NCI-H2196 (cell line): ENCODE data around the gene CNDP2.
"Not testable (repeated sequence)": the region's sequence is repeated elsewhere in the genome, so short reads cannot be mapped to it uniquely, and the experiment has no call there.

Experiments used
- DNase-seq: peaks from one replicate; lab custom pipeline; 2025; ENCODE audit not compliant: unreplicated experiment; lab: John Stamatoyannopoulos, UW

Gene CNDP2

DNA sequence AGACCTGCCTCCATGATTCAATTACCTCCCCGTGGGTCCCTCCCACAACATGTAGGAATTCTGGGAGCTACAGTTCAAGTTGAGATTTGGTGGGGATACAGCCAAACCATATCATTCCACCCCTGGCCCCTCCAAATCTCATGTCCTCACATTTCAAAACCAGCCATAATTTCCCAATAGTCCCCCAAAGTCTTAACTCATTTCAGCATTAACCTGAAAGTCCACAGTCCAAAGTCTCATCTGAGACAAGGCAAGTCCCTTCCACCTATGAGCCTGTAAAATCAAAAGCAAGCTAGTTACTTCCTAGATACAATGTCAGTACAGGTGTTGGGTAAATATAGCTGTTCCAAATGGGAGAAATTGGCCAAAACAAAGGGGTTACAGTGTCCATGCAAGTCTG lies 69.0 kb downstream of the CNDP2 start:
- DNase-seq: not testable (repeated sequence)

DNA sequence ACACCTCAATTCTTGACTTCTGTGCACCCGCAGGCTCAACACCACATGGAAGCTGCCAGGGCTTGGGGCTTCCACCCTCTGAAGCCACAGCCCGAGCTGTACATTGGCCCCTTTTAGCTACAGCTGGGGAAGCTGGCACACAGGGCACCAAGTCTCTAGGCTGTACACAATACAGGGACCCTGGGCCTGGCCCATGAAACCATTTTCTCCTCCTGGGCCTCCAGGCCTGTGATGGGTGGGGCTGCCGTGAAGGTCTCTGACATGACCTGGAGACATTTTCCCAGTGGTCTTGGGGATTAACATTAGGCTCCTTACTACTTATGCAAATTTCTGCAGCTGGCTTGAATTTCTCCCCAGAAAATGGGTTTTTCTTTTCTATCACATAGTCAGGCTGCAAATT lies 69.8 kb downstream of the CNDP2 start:
- not testable (repeated sequence) for DNase-seq

DNA sequence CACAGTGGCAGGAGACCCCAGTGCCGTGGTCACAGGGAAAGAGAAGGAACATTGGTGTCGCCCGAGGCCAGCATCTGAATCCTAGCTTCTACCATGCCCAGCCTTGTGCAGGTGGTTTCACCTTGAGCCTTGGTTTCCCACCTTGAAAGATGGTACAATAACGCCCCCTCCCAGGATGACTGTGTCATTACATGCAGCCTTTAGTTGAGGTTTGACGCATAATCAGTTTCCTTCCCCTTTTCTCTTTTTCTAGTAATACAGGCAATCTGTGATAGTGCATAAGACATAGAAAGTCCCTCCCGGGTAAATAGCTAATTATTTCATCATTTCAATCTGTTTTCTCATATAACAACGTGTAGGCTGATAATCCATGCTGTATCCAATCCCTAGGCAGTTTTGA lies 71.7 kb downstream of the CNDP2 start:
- no peak for DNase-seq

DNA sequence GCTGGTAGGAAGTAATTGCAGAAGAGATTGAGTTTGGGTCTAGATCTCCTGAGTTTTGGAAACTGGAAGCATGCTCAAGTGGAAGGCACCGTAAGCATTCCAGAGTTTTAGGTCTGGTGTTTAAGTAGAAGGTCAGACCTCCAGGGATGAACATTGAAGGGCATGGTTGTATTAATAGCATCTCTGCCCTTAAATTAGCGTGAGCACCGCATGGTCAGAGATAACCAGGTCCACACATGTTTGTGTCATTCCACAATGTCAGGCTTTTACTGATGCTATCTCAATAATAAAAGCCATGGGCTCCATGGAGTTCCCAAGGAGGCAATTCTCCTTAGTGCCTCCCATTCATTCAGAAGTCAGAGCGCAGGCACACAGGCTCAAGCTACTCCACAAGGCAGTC lies 73.2 kb downstream of the CNDP2 start:
- DNase-seq: no peak

DNA sequence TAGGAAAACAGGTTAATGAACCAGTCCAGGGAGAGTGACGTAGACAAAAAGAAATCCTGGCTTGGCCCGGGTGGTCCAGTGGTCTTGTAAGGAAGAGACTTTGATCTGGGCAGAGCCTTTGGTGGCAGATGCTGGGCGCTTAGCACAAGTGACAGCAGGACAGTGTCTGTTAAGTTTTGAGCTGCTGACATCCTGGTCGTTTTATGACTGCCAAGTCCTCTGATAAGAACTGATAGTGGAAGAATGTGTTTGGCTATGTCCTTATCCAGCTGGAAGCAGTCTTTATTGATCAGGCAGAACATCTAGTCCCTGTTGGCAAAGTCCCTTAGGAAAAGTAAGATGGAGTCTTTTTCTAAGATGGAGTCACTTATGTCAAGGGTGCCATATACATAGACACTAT lies 74.1 kb downstream of the CNDP2 start:
- DNase-seq: no peak

DNA sequence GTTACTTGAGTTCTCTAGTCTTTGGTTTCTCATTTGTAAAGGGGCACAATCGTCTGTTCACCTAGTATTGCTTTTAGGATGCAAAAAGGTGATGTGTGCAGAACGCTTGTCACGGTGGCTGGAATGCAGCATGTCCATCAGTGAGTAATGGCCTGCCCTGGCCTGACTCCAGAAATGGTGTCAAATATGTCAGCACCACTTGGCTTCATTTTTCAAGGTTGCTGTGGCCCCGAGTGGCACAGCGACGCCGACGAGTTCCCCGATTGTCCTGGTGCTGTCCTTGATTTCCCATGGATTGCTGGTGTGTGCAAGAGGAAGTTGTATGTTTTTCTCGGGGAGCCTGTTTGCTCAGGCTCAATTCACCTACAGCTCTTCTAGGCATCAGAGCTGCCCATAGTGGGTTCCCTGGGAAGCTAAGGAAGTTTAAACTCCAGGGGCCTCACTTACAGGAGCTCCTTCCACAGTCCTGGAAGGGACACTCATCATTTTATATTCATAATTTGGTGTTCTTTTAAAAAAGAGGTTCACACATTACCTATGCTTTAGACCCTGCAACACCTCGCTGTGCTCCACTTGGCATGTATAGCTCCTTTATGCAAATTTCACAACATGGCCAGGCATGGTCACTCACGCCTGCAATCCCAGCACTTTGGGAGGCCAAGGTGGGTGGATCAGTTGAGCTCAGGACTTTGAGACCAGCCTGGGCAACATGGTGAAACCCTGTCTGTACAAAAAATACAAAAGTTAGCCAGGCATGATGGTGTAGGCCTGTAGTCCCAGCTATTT lies 75.9 kb downstream of the CNDP2 start:
- DNase-seq: no peak

DNA sequence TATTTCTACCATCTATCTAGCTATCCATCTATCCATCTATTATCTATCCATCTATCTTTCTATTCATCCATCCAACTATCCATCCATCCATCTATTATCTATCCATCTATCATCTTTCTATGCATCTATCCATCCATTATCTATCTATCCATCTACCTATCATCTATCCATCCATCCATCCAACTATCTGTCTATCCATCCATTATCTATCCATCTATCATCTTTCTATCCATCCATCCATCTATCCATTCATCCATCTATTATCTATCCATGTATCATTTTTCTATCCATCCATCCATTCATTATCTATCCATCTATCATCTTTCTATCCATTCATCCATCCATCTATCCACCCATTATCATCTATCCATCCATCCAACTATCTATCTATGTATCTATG lies 76.9 kb downstream of the CNDP2 start:
- DNase-seq: no peak
